A549 (cell line): ENCODE data around the gene RANBP17.

Experiments
- RAD21 ChIP-seq, 2 experiments: fragments of >200 bp in 1 of 2; sonication (Bioruptor Twin) in 1 of 2; formaldehyde crosslinking in 1 of 2; IDR thresholded peaks in 1 of 2; conservative IDR thresholded peaks in 1 of 2; 2 replicates in 1 of 2; 3 replicates in 1 of 2; pipeline ENCODE4 v1.6.1; 2012 to 2018; ENCODE audit warnings: inconsistent platforms in 1 of 2
- TF ChIP-seq, protein P1 (sequence below): fragments of >200 bp; sonication (Bioruptor Twin); formaldehyde crosslinking; IDR thresholded peaks from 3 replicates; pipeline ENCODE4 v1.5.1; 2016

DNA sequence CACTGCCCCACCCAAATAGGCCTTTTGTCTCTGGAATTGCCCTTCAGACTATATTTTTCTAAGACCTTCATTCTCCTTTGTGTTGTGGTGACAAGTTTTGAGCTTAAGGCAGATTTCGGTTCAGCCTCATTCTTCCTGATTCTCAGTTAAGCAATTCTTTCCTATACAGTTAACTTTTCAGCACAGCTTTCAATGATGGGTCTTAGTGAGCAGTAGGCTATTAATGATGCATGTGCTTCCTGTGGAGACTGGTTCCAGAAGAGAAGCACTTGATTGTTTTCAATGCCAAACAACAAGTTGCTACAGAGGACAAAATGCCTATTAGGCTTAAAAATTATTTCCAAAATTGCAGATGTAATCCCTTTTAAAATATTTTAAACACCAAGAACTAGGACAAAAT is 399.5 kb downstream of the RANBP17 start:
- no peak for TF ChIP-seq RAD21 (conservative IDR thresholded peaks at IDR 0.05 in 1 of 2, IDR thresholded peaks at IDR 0.05 in 1 of 2)
- TF ChIP-seq, protein P1, sequence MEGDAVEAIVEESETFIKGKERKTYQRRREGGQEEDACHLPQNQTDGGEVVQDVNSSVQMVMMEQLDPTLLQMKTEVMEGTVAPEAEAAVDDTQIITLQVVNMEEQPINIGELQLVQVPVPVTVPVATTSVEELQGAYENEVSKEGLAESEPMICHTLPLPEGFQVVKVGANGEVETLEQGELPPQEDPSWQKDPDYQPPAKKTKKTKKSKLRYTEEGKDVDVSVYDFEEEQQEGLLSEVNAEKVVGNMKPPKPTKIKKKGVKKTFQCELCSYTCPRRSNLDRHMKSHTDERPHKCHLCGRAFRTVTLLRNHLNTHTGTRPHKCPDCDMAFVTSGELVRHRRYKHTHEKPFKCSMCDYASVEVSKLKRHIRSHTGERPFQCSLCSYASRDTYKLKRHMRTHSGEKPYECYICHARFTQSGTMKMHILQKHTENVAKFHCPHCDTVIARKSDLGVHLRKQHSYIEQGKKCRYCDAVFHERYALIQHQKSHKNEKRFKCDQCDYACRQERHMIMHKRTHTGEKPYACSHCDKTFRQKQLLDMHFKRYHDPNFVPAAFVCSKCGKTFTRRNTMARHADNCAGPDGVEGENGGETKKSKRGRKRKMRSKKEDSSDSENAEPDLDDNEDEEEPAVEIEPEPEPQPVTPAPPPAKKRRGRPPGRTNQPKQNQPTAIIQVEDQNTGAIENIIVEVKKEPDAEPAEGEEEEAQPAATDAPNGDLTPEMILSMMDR: no peak
